Body of pancreas (tissue), 4 donors: ENCODE results near the gene TNFAIP8L1. TPM values are rescaled to one million over a fixed set of nuclear protein-coding genes. Genes with fewer than 3 reads are reported as not detected.

Experiments used
- ATAC-seq: fragments of 150-250 bp; one replicate; pipeline ENCODE4 v1.9.1; 2016
- DNase-seq, 4 donors: peaks; one replicate each; pipeline ENCODE4 v3.0.0-alpha.2; 2019
- H3K27ac ChIP-seq, 4 donors: fragments of 200-600 bp; sonication (generic); 1 replicate in 3 of 4; 2 replicates in 1 of 4; pipeline versions ENCODE4 v1.5.1 to v1.6.1; 2016 to 2019; ENCODE audit warnings: mild to moderate bottlenecking in 1 of 4, mixed read lengths in 1 of 4, moderate library complexity in 1 of 4
- H3K27me3 ChIP-seq, 2 donors: fragments of 200-600 bp; sonication (generic); one replicate each; pipeline ENCODE4 v1.6.0; 2016; ENCODE audit warnings: mild to moderate bottlenecking in 1 of 2
- H3K36me3 ChIP-seq, 2 donors: fragments of 200-600 bp; sonication (generic); replicated peaks in 1 of 2; 2 replicates each; pipeline ENCODE4 v1.5.1; 2016; ENCODE audit warnings: low read depth in 2 of 2; ENCODE audit not compliant: insufficient read depth in 1 of 2
- H3K4me1 ChIP-seq: fragments of 200-600 bp; sonication (generic); one replicate; pipeline ENCODE4 v1.6.0; 2016
- H3K4me3 ChIP-seq, 2 donors: fragments of 200-600 bp; sonication (generic); 1 replicate in 1 of 2; 2 replicates in 1 of 2; pipeline ENCODE4 v1.5.1; 2016 to 2019
- H3K9me3 ChIP-seq, 3 donors: fragments of 200-600 bp; sonication (generic); 1 replicate in 2 of 3; 2 replicates in 1 of 3; pipeline ENCODE4 v1.5.1; 2016
- POLR2A ChIP-seq, 3 donors: fragments of 450-650 bp; IDR thresholded peaks; one replicate each; pipeline ENCODE4 v1.6.1; 2016; ENCODE audit warnings: antibody characterized with exemption in 3 of 3, mild to moderate bottlenecking in 2 of 3
- WGBS, 2 donors: methylation state at CpG; one replicate each; pipeline ENCODE4 v1.1.5; 2017; 5-methylcytosine and 5-hydroxymethylcytosine counted together
- intact Hi-C: fragments of 100-400 bp; cut with DNase I; formaldehyde crosslinking; loops from one replicate; pipeline ENCODE4 v1.15.1; 2023
- total RNA-seq, 2 donors: library from RNA; depleted of rRNA; stranded (reverse); fragments of >200 nt; gene quantifications; one replicate each; pipeline ENCODE4 v1.1.0, GENCODE V29; 2016
- TF ChIP-seq, protein P1 (sequence below), 7 experiments: fragments of 450-650 bp in 4 of 7; fragments of 200-600 bp in 3 of 7; sonication (generic) in 3 of 7; IDR thresholded peaks; one replicate each; pipeline ENCODE4 v1.5.1; 2016 to 2019; ENCODE audit warnings: antibody characterized with exemption in 7 of 7

The TNFAIP8L1 gene
- total RNA-seq, 2 donors from 2014 or later, result 3.4 to 5.3 TPM

GRCh38 chr19:4664642-4665041 is 25.3 kb downstream of the TNFAIP8L1 start:
- Histone ChIP-seq H3K36me3 (peaks cover 12 to 29% of the 10 kb centered on the region in 2 donors), H3K4me3 (no peak overlapping the region), H3K9me3 (no peaks in the 10 kb centered on the region), H3K4me1 (peaks cover 16% of the 10 kb centered on the region), H3K27me3 (no peaks in the 10 kb centered on the region), H3K27ac (no peak overlapping the region)
- no peak for DNase-seq
- ATAC-seq, result no peak
- WGBS, 2 donors, result 91 to 93% methylated on average over 9 to 12 of the region's 12 CpGs
- intact Hi-C loops, result no loop called here
- TF ChIP-seq, protein P1, sequence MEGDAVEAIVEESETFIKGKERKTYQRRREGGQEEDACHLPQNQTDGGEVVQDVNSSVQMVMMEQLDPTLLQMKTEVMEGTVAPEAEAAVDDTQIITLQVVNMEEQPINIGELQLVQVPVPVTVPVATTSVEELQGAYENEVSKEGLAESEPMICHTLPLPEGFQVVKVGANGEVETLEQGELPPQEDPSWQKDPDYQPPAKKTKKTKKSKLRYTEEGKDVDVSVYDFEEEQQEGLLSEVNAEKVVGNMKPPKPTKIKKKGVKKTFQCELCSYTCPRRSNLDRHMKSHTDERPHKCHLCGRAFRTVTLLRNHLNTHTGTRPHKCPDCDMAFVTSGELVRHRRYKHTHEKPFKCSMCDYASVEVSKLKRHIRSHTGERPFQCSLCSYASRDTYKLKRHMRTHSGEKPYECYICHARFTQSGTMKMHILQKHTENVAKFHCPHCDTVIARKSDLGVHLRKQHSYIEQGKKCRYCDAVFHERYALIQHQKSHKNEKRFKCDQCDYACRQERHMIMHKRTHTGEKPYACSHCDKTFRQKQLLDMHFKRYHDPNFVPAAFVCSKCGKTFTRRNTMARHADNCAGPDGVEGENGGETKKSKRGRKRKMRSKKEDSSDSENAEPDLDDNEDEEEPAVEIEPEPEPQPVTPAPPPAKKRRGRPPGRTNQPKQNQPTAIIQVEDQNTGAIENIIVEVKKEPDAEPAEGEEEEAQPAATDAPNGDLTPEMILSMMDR (IDR thresholded peaks at IDR 0.05), result no peak
- no peak for TF ChIP-seq POLR2A (IDR thresholded peaks at IDR 0.05)

GRCh38 chr19:4669723-4670480 is 30.6 kb downstream of the TNFAIP8L1 start, which contains the start of gene MYDGF:
Gene MYDGF, minus strand, starts transcription at chr19:4670342. Its CDS starts 8 bp downstream, at chr19:4670334.
- peak; percentile 74 to 76 (median 76) for TF ChIP-seq POLR2A (IDR thresholded peaks at IDR 0.05)
- TF ChIP-seq, protein P1 (IDR thresholded peaks at IDR 0.05), result no peak
- Histone ChIP-seq H3K36me3 (peaks cover 0 to 11% of the 10 kb centered on the region in 2 donors), H3K27ac (peak within 1 kb of the TSS; percentile 71 to 90 (median 83)), H3K9me3 (no peaks in the 10 kb centered on the region), H3K4me3 (peak within 1 kb of the TSS; percentile 93 to 99), H3K4me1 (peaks cover 28% of the 10 kb centered on the region), H3K27me3 (no peaks in the 10 kb centered on the region)
- DNase-seq (peak; percentile 94 to 96 (median 95)), ATAC-seq (peak; percentile 98)
- intact Hi-C loops, result no loop called here
- 0% methylated on average over 1 to 26 of the region's 75 CpGs for WGBS, 2 donors

- Histone ChIP-seq H3K9me3 (no peaks in the 10 kb centered on the region), H3K36me3 (peaks cover 0 to 5% of the 10 kb centered on the region in 2 donors), H3K27ac (peak overlapping the region; percentile 3 to 90 (median 51)), H3K27me3 (no peaks in the 10 kb centered on the region), H3K4me3 (no peak overlapping the region), H3K4me1 (peaks cover 28% of the 10 kb centered on the region)
- no peak for TF ChIP-seq POLR2A (IDR thresholded peaks at IDR 0.05)
- TF ChIP-seq, protein P1 (IDR thresholded peaks at IDR 0.05), result no peak
- WGBS, 2 donors, result 62 to 65% methylated on average over 10 of the region's 10 CpGs
- no peak for DNase-seq
- no peak for ATAC-seq
- intact Hi-C loops, result no loop called here
Observed at GRCh38 chr19:4671185-4671851, 32.0 kb downstream of the TNFAIP8L1 start.

DNA sequence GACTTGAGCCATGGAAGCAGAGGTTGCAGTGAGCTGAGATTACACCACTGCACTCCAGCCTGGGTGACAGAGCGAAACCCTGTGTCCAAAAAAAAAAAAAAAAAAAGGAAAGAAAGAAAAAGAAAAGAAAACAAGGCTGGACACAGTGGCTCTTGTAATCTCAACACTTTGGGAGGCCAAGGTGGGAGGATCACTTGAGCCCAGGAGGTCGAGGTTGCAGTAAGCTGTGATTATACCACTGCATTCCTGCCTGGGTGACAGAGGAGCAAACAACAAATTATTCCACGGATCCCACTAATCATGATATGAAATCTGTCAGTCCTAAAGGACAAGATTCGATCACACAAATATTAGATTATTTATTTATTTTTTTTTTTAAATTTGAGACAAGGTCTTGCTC is 33.9 kb downstream of the TNFAIP8L1 start:
- TF ChIP-seq, protein P1 (IDR thresholded peaks at IDR 0.05), result no peak
- TF ChIP-seq POLR2A (IDR thresholded peaks at IDR 0.05), result no peak
- 65 to 69% methylated on average over 4 of the region's 4 CpGs for WGBS, 2 donors
- no peaks in the 10 kb centered on the region for H3K9me3 ChIP-seq
- no peaks in the 10 kb centered on the region for H3K27me3 ChIP-seq
- DNase-seq (no peak), ATAC-seq (no peak)
- peaks cover 0 to 3% of the 10 kb centered on the region in 2 donors for H3K36me3 ChIP-seq
- H3K4me1 ChIP-seq, result peaks cover 25% of the 10 kb centered on the region
- H3K27ac ChIP-seq, result no peak overlapping the region
- intact Hi-C loops, result no loop called here
- no peak overlapping the region for H3K4me3 ChIP-seq
